ENCODE results near the gene AP1G1. TPM values are rescaled to one million over a fixed set of nuclear protein-coding genes. Genes with fewer than 3 reads are reported as not detected.

AP1G1 gene
- polyA plus RNA-seq, 1 of the 3 experiments (the other 2 are of a cell fraction), result 23.8 TPM

DNA sequence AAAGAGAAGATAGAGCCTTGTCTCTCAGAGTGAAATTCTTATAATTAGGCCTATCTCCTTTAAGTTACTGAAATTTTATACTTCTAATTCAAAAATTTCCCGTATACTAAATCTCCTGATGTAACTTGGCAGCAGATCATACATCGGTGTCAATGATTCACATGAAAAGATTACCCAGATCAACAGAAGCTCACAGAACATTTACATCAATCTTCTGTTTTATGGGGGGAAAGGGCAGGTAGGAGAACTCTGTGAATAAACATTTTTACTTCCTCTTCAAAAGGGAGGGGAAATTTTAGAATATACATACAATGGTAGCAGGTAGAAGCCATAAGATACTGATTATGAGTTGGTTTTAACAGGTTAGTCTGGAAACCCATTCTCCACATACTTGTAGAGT, 127.3 kb downstream of the AP1G1 start:
- ChIA-PET CTCF (no interaction called here), POLR2A (no interaction called here)
- no peaks in the 10 kb centered on the region for H4K20me1 ChIP-seq (ENCODE audit: insufficient read depth)
- no peak overlapping the region for H2AFZ ChIP-seq (ENCODE audit: low read depth)
- H3F3A ChIP-seq (replicated peaks; ENCODE audit: insufficient read depth), result no peaks in the 10 kb centered on the region
- no peak overlapping the region for H3K4me2 ChIP-seq
- TF ChIP-seq TAF1 (IDR thresholded peaks at IDR 0.05; ENCODE audit: borderline replicate concordance, low read depth, low read length) (no peak), MXI1 (IDR thresholded peaks at IDR 0.05; ENCODE audit: low read depth, low read length) (no peak), POLR2AphosphoS5 (IDR thresholded peaks at IDR 0.05; ENCODE audit: low read depth, low read length) (no peak), ELF1 (IDR thresholded peaks at IDR 0.05) (no peak), TCF12 (IDR thresholded peaks at IDR 0.05) (no peak), FOXM1 (IDR thresholded peaks at IDR 0.05; ENCODE audit: low read depth) (no peak), CHD2 (IDR thresholded peaks at IDR 0.05; ENCODE audit: low read length, partially characterized antibody) (no peak), EZH2phosphoT487 (IDR thresholded peaks at IDR 0.05; ENCODE audit: borderline replicate concordance, low read depth) (no peak), RFX5 (IDR thresholded peaks at IDR 0.05; ENCODE audit: low read length) (no peak), RCOR1 (IDR thresholded peaks at IDR 0.05; ENCODE audit: low read length) (no peak), YY1 (IDR thresholded peaks at IDR 0.05; ENCODE audit: low read depth) (no peak), MEF2A (IDR thresholded peaks at IDR 0.05; ENCODE audit: borderline replicate concordance, low read depth) (no peak), GABPA (IDR thresholded peaks at IDR 0.05; ENCODE audit: low read depth) (no peak), SMC3 (IDR thresholded peaks at IDR 0.05; ENCODE audit: low read depth, low read length) (no peak), FOSL2 (IDR thresholded peaks at IDR 0.05; ENCODE audit: borderline replicate concordance, low read depth) (no peak), EP300 (IDR thresholded peaks at IDR 0.05; ENCODE audit: borderline replicate concordance in 1 of 2, low read depth in 1 of 2, low read length in 1 of 2) (no peak)
- TF ChIP-seq, protein P1, sequence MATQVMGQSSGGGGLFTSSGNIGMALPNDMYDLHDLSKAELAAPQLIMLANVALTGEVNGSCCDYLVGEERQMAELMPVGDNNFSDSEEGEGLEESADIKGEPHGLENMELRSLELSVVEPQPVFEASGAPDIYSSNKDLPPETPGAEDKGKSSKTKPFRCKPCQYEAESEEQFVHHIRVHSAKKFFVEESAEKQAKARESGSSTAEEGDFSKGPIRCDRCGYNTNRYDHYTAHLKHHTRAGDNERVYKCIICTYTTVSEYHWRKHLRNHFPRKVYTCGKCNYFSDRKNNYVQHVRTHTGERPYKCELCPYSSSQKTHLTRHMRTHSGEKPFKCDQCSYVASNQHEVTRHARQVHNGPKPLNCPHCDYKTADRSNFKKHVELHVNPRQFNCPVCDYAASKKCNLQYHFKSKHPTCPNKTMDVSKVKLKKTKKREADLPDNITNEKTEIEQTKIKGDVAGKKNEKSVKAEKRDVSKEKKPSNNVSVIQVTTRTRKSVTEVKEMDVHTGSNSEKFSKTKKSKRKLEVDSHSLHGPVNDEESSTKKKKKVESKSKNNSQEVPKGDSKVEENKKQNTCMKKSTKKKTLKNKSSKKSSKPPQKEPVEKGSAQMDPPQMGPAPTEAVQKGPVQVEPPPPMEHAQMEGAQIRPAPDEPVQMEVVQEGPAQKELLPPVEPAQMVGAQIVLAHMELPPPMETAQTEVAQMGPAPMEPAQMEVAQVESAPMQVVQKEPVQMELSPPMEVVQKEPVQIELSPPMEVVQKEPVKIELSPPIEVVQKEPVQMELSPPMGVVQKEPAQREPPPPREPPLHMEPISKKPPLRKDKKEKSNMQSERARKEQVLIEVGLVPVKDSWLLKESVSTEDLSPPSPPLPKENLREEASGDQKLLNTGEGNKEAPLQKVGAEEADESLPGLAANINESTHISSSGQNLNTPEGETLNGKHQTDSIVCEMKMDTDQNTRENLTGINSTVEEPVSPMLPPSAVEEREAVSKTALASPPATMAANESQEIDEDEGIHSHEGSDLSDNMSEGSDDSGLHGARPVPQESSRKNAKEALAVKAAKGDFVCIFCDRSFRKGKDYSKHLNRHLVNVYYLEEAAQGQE (IDR thresholded peaks at IDR 0.05; ENCODE audit: low read depth, low read length), result no peak
- TF ChIP-seq, protein P2, sequence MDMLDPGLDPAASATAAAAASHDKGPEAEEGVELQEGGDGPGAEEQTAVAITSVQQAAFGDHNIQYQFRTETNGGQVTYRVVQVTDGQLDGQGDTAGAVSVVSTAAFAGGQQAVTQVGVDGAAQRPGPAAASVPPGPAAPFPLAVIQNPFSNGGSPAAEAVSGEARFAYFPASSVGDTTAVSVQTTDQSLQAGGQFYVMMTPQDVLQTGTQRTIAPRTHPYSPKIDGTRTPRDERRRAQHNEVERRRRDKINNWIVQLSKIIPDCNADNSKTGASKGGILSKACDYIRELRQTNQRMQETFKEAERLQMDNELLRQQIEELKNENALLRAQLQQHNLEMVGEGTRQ (IDR thresholded peaks at IDR 0.05; ENCODE audit: borderline replicate concordance, low read depth, low read length), result no peak
- TF ChIP-seq, protein P3, sequence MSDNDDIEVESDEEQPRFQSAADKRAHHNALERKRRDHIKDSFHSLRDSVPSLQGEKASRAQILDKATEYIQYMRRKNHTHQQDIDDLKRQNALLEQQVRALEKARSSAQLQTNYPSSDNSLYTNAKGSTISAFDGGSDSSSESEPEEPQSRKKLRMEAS (IDR thresholded peaks at IDR 0.05; ENCODE audit: low read depth), result no peak
- TF ChIP-seq, protein P4, sequence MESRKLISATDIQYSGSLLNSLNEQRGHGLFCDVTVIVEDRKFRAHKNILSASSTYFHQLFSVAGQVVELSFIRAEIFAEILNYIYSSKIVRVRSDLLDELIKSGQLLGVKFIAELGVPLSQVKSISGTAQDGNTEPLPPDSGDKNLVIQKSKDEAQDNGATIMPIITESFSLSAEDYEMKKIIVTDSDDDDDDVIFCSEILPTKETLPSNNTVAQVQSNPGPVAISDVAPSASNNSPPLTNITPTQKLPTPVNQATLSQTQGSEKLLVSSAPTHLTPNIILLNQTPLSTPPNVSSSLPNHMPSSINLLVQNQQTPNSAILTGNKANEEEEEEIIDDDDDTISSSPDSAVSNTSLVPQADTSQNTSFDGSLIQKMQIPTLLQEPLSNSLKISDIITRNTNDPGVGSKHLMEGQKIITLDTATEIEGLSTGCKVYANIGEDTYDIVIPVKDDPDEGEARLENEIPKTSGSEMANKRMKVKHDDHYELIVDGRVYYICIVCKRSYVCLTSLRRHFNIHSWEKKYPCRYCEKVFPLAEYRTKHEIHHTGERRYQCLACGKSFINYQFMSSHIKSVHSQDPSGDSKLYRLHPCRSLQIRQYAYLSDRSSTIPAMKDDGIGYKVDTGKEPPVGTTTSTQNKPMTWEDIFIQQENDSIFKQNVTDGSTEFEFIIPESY (IDR thresholded peaks at IDR 0.05; ENCODE audit: borderline replicate concordance, low read depth), result no peak
- peaks cover 40 to 63% of the 10 kb centered on the region in 2 experiments for H3K36me3 ChIP-seq (replicated peaks in 1 of 2; ENCODE audit: control insufficient read depth in 1 of 2, insufficient read depth in 2 of 2, low read length in 1 of 2)
- H3K27me3 ChIP-seq (ENCODE audit: insufficient read depth), result no peaks in the 10 kb centered on the region
- DNase-seq, result no peak
- H3K4me3 ChIP-seq (ENCODE audit: low read depth in 2 of 2, low read length in 1 of 2), result no peak overlapping the region
- WGBS (ENCODE audit: low lambda C conversion rate), result 88% methylated on average over 2 of the region's 2 CpGs
- no peaks in the 10 kb centered on the region for H3K4me1 ChIP-seq (ENCODE audit: control insufficient read depth in 1 of 2, insufficient read depth in 2 of 2, low read depth in 1 of 2, low read length in 1 of 2)
- H3K9me2 ChIP-seq, result no peaks in the 10 kb centered on the region
- no peak overlapping the region for H3K27ac ChIP-seq (ENCODE audit: low read depth in 2 of 2, low read length in 1 of 2)
- H3K9ac ChIP-seq, result no peak overlapping the region
- H3K79me2 ChIP-seq (ENCODE audit: insufficient read depth), result no peaks in the 10 kb centered on the region; the same call in 1 of the 2 replicates
- no peaks in the 10 kb centered on the region for H3K9me3 ChIP-seq

Data from SK-N-SH (cell line).